Measurements from ENCODE around the gene NRG3. TPM values are rescaled to one million over a fixed set of nuclear protein-coding genes. Genes with fewer than 3 reads are reported as not detected.

NRG3 gene
- total RNA-seq, 1 donor from 2014 or later = 8.2 TPM

DNA sequence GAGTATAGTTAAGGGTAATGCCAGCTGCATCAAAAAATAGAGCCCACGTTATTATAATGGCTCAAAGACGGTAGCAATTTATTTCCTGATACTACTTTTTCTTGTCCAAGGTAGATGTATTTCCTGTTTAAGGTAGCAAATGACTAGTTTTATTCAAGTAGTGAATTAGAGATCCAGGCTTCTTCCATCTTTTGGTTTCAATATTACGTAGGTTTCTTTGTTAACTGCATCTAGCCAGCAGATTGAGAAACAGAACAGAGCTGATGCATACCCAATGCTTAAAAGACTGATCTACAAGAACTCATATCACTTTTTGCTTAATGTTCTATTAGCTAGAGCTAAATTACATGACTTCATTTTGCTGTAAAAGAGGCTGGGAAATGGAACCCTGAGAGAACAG, 992.1 kb downstream of the NRG3 start:
- H3K27ac Mint-ChIP-seq (ENCODE audit: unreplicated experiment) = no peak overlapping the region
- H3K36me3 Mint-ChIP-seq (ENCODE audit: low read depth, unreplicated experiment) = no peaks in the 10 kb centered on the region
- H3K4me1 Mint-ChIP-seq (ENCODE audit: unreplicated experiment) = no peaks in the 10 kb centered on the region
- no peak overlapping the region for H3K4me3 Mint-ChIP-seq (ENCODE audit: unreplicated experiment)
- no peak for TF ChIP-seq CTCF (IDR thresholded peaks at IDR 0.05; ENCODE audit: unreplicated experiment)
- no peak for DNase-seq (ENCODE audit: low spot score)
- H3K27me3 Mint-ChIP-seq (ENCODE audit: unreplicated experiment) = no peaks in the 10 kb centered on the region
- H3K9me3 Mint-ChIP-seq (ENCODE audit: unreplicated experiment) = no peaks in the 10 kb centered on the region

GRCh38 chr10:82874671-82875070, 999.7 kb downstream of the NRG3 start:
- Mint-ChIP-seq H3K27ac (ENCODE audit: unreplicated experiment) (no peak overlapping the region), H3K4me3 (ENCODE audit: unreplicated experiment) (no peak overlapping the region), H3K27me3 (ENCODE audit: unreplicated experiment) (no peaks in the 10 kb centered on the region), H3K4me1 (ENCODE audit: unreplicated experiment) (no peaks in the 10 kb centered on the region), H3K9me3 (ENCODE audit: unreplicated experiment) (no peaks in the 10 kb centered on the region), H3K36me3 (ENCODE audit: low read depth, unreplicated experiment) (no peaks in the 10 kb centered on the region)
- no peak for DNase-seq (ENCODE audit: low spot score)
- TF ChIP-seq CTCF (IDR thresholded peaks at IDR 0.05; ENCODE audit: unreplicated experiment) = no peak

DNA sequence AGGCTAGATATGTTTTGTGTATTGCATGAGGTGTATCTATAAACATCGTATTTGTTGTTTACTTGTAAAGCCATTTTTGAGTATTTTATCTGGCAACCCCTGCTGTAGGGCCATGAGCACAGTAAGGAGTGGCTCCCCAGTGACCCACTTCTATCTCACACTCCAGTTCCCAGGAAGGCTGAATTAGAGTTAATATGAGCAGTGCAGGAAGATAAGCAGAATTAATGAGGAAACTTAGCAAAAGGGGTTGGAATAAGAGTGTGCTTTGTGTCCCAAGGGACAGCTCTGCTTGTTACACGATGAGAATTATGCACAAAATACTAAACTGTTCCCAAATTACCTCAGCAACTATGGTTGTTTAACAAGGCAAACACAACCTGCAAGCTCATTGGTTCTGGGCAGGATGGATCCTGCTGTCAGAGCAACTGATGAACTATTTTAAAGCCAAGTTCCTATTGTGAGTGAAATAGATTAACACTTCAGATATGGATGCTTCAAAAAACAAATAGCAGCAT, 1005.8 kb downstream of the NRG3 start:
- Mint-ChIP-seq H3K27ac (ENCODE audit: unreplicated experiment) (no peak overlapping the region), H3K27me3 (ENCODE audit: unreplicated experiment) (no peaks in the 10 kb centered on the region), H3K4me3 (ENCODE audit: unreplicated experiment) (no peak overlapping the region), H3K4me1 (ENCODE audit: unreplicated experiment) (no peaks in the 10 kb centered on the region), H3K9me3 (ENCODE audit: unreplicated experiment) (no peaks in the 10 kb centered on the region), H3K36me3 (ENCODE audit: low read depth, unreplicated experiment) (no peaks in the 10 kb centered on the region)
- no peak for TF ChIP-seq CTCF (IDR thresholded peaks at IDR 0.05; ENCODE audit: unreplicated experiment)
- no peak for DNase-seq (ENCODE audit: low spot score)

- Mint-ChIP-seq H3K36me3 (ENCODE audit: low read depth, unreplicated experiment) (no peaks in the 10 kb centered on the region), H3K4me3 (ENCODE audit: unreplicated experiment) (no peak overlapping the region), H3K27ac (ENCODE audit: unreplicated experiment) (no peak overlapping the region), H3K4me1 (ENCODE audit: unreplicated experiment) (no peaks in the 10 kb centered on the region), H3K9me3 (ENCODE audit: unreplicated experiment) (no peaks in the 10 kb centered on the region), H3K27me3 (ENCODE audit: unreplicated experiment) (no peaks in the 10 kb centered on the region)
- DNase-seq (ENCODE audit: low spot score) = no peak
- no peak for TF ChIP-seq CTCF (IDR thresholded peaks at IDR 0.05; ENCODE audit: unreplicated experiment)
These were observed 1007.7 kb downstream of the NRG3 start for GRCh38 chr10:82882722-82883121.

DNA sequence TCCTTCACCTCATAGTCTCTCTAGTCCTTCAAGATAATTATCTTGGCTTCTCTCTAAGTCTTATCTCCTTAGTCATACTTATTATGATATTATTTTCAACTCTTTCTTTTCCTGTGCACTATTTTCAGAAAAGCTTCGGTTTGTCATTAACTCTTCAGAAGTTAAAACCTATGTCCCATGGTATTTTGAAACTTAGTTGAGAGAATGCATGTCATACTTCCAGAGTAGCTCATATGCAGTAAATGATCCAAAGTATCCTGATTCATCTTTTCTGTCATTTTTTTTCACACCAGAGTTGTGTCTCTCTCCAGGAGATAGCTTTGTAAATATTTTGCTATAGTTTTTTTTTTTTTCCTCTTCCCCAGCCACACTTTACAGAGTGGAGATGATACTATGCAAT, 1008.6 kb downstream of the NRG3 start:
- Mint-ChIP-seq H3K9me3 (ENCODE audit: unreplicated experiment) (no peaks in the 10 kb centered on the region), H3K4me1 (ENCODE audit: unreplicated experiment) (no peaks in the 10 kb centered on the region), H3K4me3 (ENCODE audit: unreplicated experiment) (no peak overlapping the region), H3K27ac (ENCODE audit: unreplicated experiment) (no peak overlapping the region), H3K27me3 (ENCODE audit: unreplicated experiment) (no peaks in the 10 kb centered on the region), H3K36me3 (ENCODE audit: low read depth, unreplicated experiment) (no peaks in the 10 kb centered on the region)
- no peak for DNase-seq (ENCODE audit: low spot score)
- no peak for TF ChIP-seq CTCF (IDR thresholded peaks at IDR 0.05; ENCODE audit: unreplicated experiment)
